Natural killer cell (primary cell): ENCODE data around the gene NEK3. TPM values are rescaled to one million over a fixed set of nuclear protein-coding genes. Genes with fewer than 3 reads are reported as not detected.

Source experiments
- ATAC-seq, 3 donors: fragments of 150-1000 bp in 2 of 3; fragments of 200-7000 bp in 1 of 3; cut with Tn5 transposase; 1 replicate in 1 of 3; 2 replicates in 2 of 3; pipeline ENCODE4 v1.10.0; 2021; ENCODE audit warnings: mild to moderate bottlenecking in 2 of 3, moderate library complexity in 2 of 3
- DNase-seq, 2 donors: peaks; one replicate each; pipeline versions ENCODE4 v3.0.0 to v3.0.0-alpha.2; 2013 to 2021; ENCODE audit warnings: mixed read lengths in 1 of 2
- H3K27ac ChIP-seq: one replicate; pipeline ENCODE4 v1.5.1; 2013; ENCODE audit warnings: mild to moderate bottlenecking, low read length
- H3K27me3 ChIP-seq: one replicate; pipeline ENCODE4 v1.6.1; 2013; ENCODE audit warnings: low read length; ENCODE audit not compliant: control insufficient read depth, insufficient read depth
- H3K36me3 ChIP-seq: one replicate; pipeline ENCODE4 v1.6.1; 2013; ENCODE audit warnings: low read length; ENCODE audit not compliant: control insufficient read depth, insufficient read depth
- H3K4me1 ChIP-seq: one replicate; pipeline ENCODE4 v1.6.1; 2013; ENCODE audit warnings: low read length; ENCODE audit not compliant: control insufficient read depth, insufficient read depth
- H3K4me3 ChIP-seq: one replicate; pipeline ENCODE4 v1.5.1; 2013; ENCODE audit warnings: low read length
- H3K9me3 ChIP-seq: one replicate; pipeline ENCODE4 v1.6.1; 2013; ENCODE audit warnings: low read length; ENCODE audit not compliant: control insufficient read depth, insufficient read depth
- H3K27ac Mint-ChIP-seq, 2 donors: one replicate each; pipeline ENCODE4 v1.8.0; 2022; ENCODE audit warnings: mild to moderate bottlenecking in 2 of 2, mixed read lengths in 2 of 2, moderate library complexity in 1 of 2
- H3K27me3 Mint-ChIP-seq, 2 donors: one replicate each; pipeline ENCODE4 v1.8.0; 2022; ENCODE audit warnings: low read depth in 2 of 2, mixed read lengths in 2 of 2
- H3K36me3 Mint-ChIP-seq: one replicate; pipeline ENCODE4 v1.8.0; 2022; ENCODE audit warnings: mixed read lengths
- H3K4me1 Mint-ChIP-seq, 2 donors: one replicate each; pipeline ENCODE4 v1.8.0; 2022; ENCODE audit warnings: mixed read lengths in 2 of 2
- H3K4me3 Mint-ChIP-seq: one replicate; pipeline ENCODE4 v1.8.0; 2022; ENCODE audit warnings: mild to moderate bottlenecking, moderate library complexity, mixed read lengths
- H3K9me3 Mint-ChIP-seq, 2 donors: one replicate each; pipeline ENCODE4 v1.8.0; 2022; ENCODE audit warnings: mixed read lengths in 2 of 2
- WGBS: methylation state at CpG from one replicate; pipeline ENCODE4 v1.1.7; 2013; ENCODE audit warnings: missing lambda C conversion rate; ENCODE audit not compliant: insufficient coverage; 5-methylcytosine and 5-hydroxymethylcytosine counted together
- intact Hi-C: fragments of 100-400 bp; cut with micrococcal nuclease; formaldehyde crosslinking; loops from one replicate; pipeline ENCODE4 v1.14.2; 2022
- total RNA-seq, 4 donors: library from RNA; stranded (reverse); fragments of 120-200 nt in 1 of 4; gene quantifications; one replicate each; pipeline versions ENCODE4 v1.2.3 to v1.2.4, GENCODE V29; 2013 to 2022
- TF ChIP-seq, protein P1 (sequence below): fragments of 200-600 bp; IDR thresholded peaks from one replicate; pipeline ENCODE4 v1.8.0; 2022; ENCODE audit warnings: antibody characterized with exemption

The NEK3 gene
- total RNA-seq, 3 donors from 2014 or later (not counting 1 experiment from before 2014, with no cell fraction given): 7.5 to 15.2 (median 8.8) TPM

GRCh38 chr13:52161181-52161646 is 1.8 kb upstream of the NEK3 start:
- DNase-seq: no peak
- Mint-ChIP-seq H3K4me1 (peaks cover 37 to 39% of the 10 kb centered on the region in 2 donors), H3K4me3 (peak overlapping the region; percentile 59), H3K27ac (no peak overlapping the region), H3K27me3 (no peaks in the 10 kb centered on the region), H3K9me3 (no peaks in the 10 kb centered on the region), H3K36me3 (no peaks in the 10 kb centered on the region)
- no peak overlapping the region for H3K27ac ChIP-seq
- TF ChIP-seq, protein P1, sequence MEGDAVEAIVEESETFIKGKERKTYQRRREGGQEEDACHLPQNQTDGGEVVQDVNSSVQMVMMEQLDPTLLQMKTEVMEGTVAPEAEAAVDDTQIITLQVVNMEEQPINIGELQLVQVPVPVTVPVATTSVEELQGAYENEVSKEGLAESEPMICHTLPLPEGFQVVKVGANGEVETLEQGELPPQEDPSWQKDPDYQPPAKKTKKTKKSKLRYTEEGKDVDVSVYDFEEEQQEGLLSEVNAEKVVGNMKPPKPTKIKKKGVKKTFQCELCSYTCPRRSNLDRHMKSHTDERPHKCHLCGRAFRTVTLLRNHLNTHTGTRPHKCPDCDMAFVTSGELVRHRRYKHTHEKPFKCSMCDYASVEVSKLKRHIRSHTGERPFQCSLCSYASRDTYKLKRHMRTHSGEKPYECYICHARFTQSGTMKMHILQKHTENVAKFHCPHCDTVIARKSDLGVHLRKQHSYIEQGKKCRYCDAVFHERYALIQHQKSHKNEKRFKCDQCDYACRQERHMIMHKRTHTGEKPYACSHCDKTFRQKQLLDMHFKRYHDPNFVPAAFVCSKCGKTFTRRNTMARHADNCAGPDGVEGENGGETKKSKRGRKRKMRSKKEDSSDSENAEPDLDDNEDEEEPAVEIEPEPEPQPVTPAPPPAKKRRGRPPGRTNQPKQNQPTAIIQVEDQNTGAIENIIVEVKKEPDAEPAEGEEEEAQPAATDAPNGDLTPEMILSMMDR: no peak
- H3K4me3 ChIP-seq: no peak overlapping the region
- intact Hi-C loops: no loop called here
- H3K27me3 ChIP-seq: peaks cover 4% of the 10 kb centered on the region
- no peaks in the 10 kb centered on the region for H3K9me3 ChIP-seq
- H3K36me3 ChIP-seq: peaks cover 2% of the 10 kb centered on the region
- peaks cover 18% of the 10 kb centered on the region for H3K4me1 ChIP-seq
- ATAC-seq: no peak
- 93% methylated on average over 3 of the region's 3 CpGs for WGBS

- TF ChIP-seq, protein P1: no peak
- H3K36me3 ChIP-seq: peaks cover 2% of the 10 kb centered on the region
- WGBS: 26% methylated on average over 6 of the region's 6 CpGs
- H3K36me3 Mint-ChIP-seq: no peaks in the 10 kb centered on the region
- H3K9me3 ChIP-seq: no peaks in the 10 kb centered on the region
- no peak overlapping the region for H3K4me3 ChIP-seq
- H3K27me3 ChIP-seq: peaks cover 4% of the 10 kb centered on the region
- intact Hi-C loops: no loop called here
- no peaks in the 10 kb centered on the region for H3K9me3 Mint-ChIP-seq
- no peak for ATAC-seq
- H3K27ac ChIP-seq: no peak overlapping the region
- no peak overlapping the region for H3K27ac Mint-ChIP-seq
- H3K27me3 Mint-ChIP-seq: no peaks in the 10 kb centered on the region
- peaks cover 18% of the 10 kb centered on the region for H3K4me1 ChIP-seq
- DNase-seq: peak in 1 of 2 donors; percentile 25
- peaks cover 37 to 39% of the 10 kb centered on the region in 2 donors for H3K4me1 Mint-ChIP-seq
- H3K4me3 Mint-ChIP-seq: peak overlapping the region; percentile 59
Measured at GRCh38 chr13:52160506-52160905, 1.1 kb upstream of the NEK3 start.

DNA sequence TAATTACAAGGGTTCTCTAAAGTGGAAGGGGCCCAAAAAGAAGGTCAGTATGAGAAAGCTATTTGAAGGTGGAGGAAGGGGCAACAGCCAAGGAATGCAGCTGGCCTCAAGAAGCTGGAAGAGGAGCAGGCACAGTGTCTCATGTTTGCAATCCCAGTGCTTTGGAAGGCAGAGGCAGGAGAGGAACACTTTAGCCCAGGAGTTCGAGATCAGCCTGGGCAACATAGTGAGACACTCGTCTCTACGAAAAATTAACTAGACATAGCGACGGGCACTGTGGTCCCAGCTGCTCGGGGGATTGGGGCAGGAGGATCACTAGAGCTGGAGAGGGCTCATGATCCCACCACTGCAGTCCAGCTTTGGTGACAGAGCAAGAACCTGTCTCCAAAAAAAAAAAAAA is 656 bp upstream of the NEK3 start:
- no peaks in the 10 kb centered on the region for H3K36me3 Mint-ChIP-seq
- peaks cover 37 to 39% of the 10 kb centered on the region in 2 donors for H3K4me1 Mint-ChIP-seq

More for the DNA sequence above, 656 bp upstream of the NEK3 start:
- Histone ChIP-seq H3K4me1 (peaks cover 18% of the 10 kb centered on the region), H3K4me3 (peak overlapping the region; percentile 64), H3K9me3 (no peaks in the 10 kb centered on the region), H3K27ac (no peak overlapping the region), H3K27me3 (peaks cover 4% of the 10 kb centered on the region), H3K36me3 (no peaks in the 10 kb centered on the region)
- no peaks in the 10 kb centered on the region for H3K27me3 Mint-ChIP-seq
- WGBS: 97% methylated on average over 6 of the region's 6 CpGs
- H3K27ac Mint-ChIP-seq: peak overlapping the region; percentile 32 to 78
- TF ChIP-seq, protein P1: no peak
- intact Hi-C loops: no loop called here
- DNase-seq: no peak
- H3K9me3 Mint-ChIP-seq: no peaks in the 10 kb centered on the region
- H3K4me3 Mint-ChIP-seq: peak overlapping the region; percentile 93
- no peak for ATAC-seq
